Panc1 (cell line): ENCODE results near the gene SLCO6A1. TPM values are rescaled to one million over a fixed set of nuclear protein-coding genes. Genes with fewer than 3 reads are reported as not detected.

Experiments used
- ATAC-seq: fragments of 200-7000 bp; cut with Tn5 transposase; 2 replicates; pipeline ENCODE4 v1.9.1; 2020; ENCODE audit warnings: mild to moderate bottlenecking, moderate library complexity
- BruUV-seq: library from RNA; stranded (reverse); fragments of 400-500 nt; replicated peaks from 2 replicates; lab custom pipeline; 2021; lab: Mats Ljungman, UMichigan
- CTCF ChIA-PET: fragments of 300-600 bp; sonication (Branson Sonifier 250); formaldehyde crosslinking; loops from one replicate; lab custom pipeline; 2022; ENCODE audit warnings: antibody characterized with exemption; lab: Charles Lee
- POLR2A ChIA-PET: fragments of 300-600 bp; sonication (Branson Sonifier 250); formaldehyde crosslinking; loops from one replicate; lab custom pipeline; 2022; ENCODE audit warnings: antibody characterized with exemption; lab: Charles Lee
- DNase-seq: peaks from one replicate; pipeline ENCODE4 v3.0.0-alpha.2; 2010; ENCODE audit warnings: low read depth, low spot score
- H3K27ac ChIP-seq: 2 replicates; pipeline ENCODE4 v1.5.1; 2011; ENCODE audit warnings: mild to moderate bottlenecking, low read length, inconsistent platforms
- H3K27me3 ChIP-seq: fragments of 200-500 bp; sonication (Bioruptor generic); 2 replicates; pipeline ENCODE4 v1.6.0; 2014; ENCODE audit warnings: low read length, inconsistent platforms; ENCODE audit not compliant: control insufficient read depth, insufficient read depth
- H3K36me3 ChIP-seq: fragments of 200-500 bp; sonication (Bioruptor generic); 2 replicates; pipeline ENCODE4 v1.5.1; 2014; ENCODE audit warnings: inconsistent platforms, mild to moderate bottlenecking, low read length, moderate library complexity; ENCODE audit not compliant: control insufficient read depth, insufficient read depth
- H3K4me1 ChIP-seq: 2 replicates; pipeline ENCODE4 v1.5.1; 2011; ENCODE audit warnings: inconsistent platforms, mild to moderate bottlenecking, low read length, moderate library complexity; ENCODE audit not compliant: control insufficient read depth, insufficient read depth
- H3K4me3 ChIP-seq, 2 experiments: 2 replicates each; pipeline ENCODE4 v1.5.1; 2011 to 2012; ENCODE audit warnings: low read depth in 2 of 2, low read length in 2 of 2, mild to moderate bottlenecking in 2 of 2, inconsistent platforms in 1 of 2, moderate library complexity in 1 of 2
- H3K9me3 ChIP-seq: fragments of 200-500 bp; sonication (Bioruptor generic); 2 replicates; pipeline ENCODE4 v1.5.1; 2014; ENCODE audit warnings: low read depth, mild to moderate bottlenecking, inconsistent platforms, low read length, moderate library complexity; ENCODE audit not compliant: control insufficient read depth, insufficient read depth
- CTCF ChIP-seq: fragments of 450-650 bp; IDR thresholded peaks from 2 replicates; pipeline ENCODE4 v1.5.1; 2017; ENCODE audit warnings: mild to moderate bottlenecking
- POLR2AphosphoS5 ChIP-seq: IDR thresholded peaks from 2 replicates; pipeline ENCODE4 v1.6.1; 2012; ENCODE audit warnings: mild to moderate bottlenecking, low read depth, low read length, moderate library complexity
- REST ChIP-seq, 2 experiments: IDR thresholded peaks; 2 replicates each; pipeline ENCODE4 v1.6.1; 2011 to 2012; ENCODE audit warnings: low read depth in 2 of 2, control low read depth in 1 of 2, low read length in 1 of 2, mild to moderate bottlenecking in 1 of 2, moderate library complexity in 1 of 2; ENCODE audit not compliant: insufficient read depth in 1 of 2
- SIN3A ChIP-seq: IDR thresholded peaks from 2 replicates; pipeline ENCODE4 v1.6.1; 2012; ENCODE audit warnings: low read depth, mild to moderate bottlenecking, low read length, moderate library complexity, borderline replicate concordance; ENCODE audit not compliant: insufficient read depth
- TCF7L2 ChIP-seq: IDR thresholded peaks from 2 replicates; pipeline ENCODE4 v1.6.1; 2011; ENCODE audit warnings: mild to moderate bottlenecking, low read depth, low read length, inconsistent platforms
- in situ Hi-C: cut with HindIII; loops from 2 replicates; pipeline ENCODE4 v1.10.0; 2016; ENCODE audit warnings: low sequenced_read_pairs, low pct_unique_long_range_greater_than_20kb
- intact Hi-C: fragments of 100-400 bp; cut with micrococcal nuclease; formaldehyde crosslinking; loops from one replicate; pipeline ENCODE4 v1.10.0; 2022; ENCODE audit not compliant: unreplicated experiment
- total RNA-seq: library from RNA; stranded (reverse); gene quantifications from one replicate; pipeline ENCODE4 v1.2.1, GENCODE V29; 2021; ENCODE audit not compliant: unreplicated experiment

Gene SLCO6A1
- total RNA-seq, 1 experiment from 2014 or later: not detected

GRCh38 chr5:102532123-102532522, 33.3 kb upstream of the SLCO6A1 start:
- H3K4me3 ChIP-seq: no peak overlapping the region
- intact Hi-C loops (no loop called here), in situ Hi-C loops (no loop called here)
- ChIA-PET POLR2A (no interaction called here), CTCF (no interaction called here)
- no peaks in the 10 kb centered on the region for H3K9me3 ChIP-seq
- ATAC-seq (no peak), DNase-seq (no peak)
- H3K27ac ChIP-seq: no peak overlapping the region
- no peak for TF ChIP-seq SIN3A
- TF ChIP-seq CTCF: no peak
- TF ChIP-seq REST (IDR thresholded peaks at IDR 0.05; ENCODE audit: insufficient read depth in 1 of 2, low read depth in 2 of 2, low read length in 1 of 2): no peak
- TF ChIP-seq TCF7L2: no peak
- TF ChIP-seq POLR2AphosphoS5: no peak
- no peaks in the 10 kb centered on the region for H3K36me3 ChIP-seq
- no peaks in the 10 kb centered on the region for H3K4me1 ChIP-seq
- H3K27me3 ChIP-seq: no peaks in the 10 kb centered on the region; the same call in 1 of the 2 replicates
- BruUV-seq: no TSS peak

GRCh38 chr5:102531506-102531905, 32.7 kb upstream of the SLCO6A1 start:
- no peaks in the 10 kb centered on the region for H3K9me3 ChIP-seq
- H3K4me3 ChIP-seq: no peak overlapping the region
- H3K36me3 ChIP-seq: no peaks in the 10 kb centered on the region
- ChIA-PET POLR2A (no interaction called here), CTCF (no interaction called here)
- BruUV-seq: no TSS peak
- DNase-seq (no peak), ATAC-seq (no peak)
- TF ChIP-seq SIN3A (no peak), TCF7L2 (no peak), CTCF (no peak), REST (IDR thresholded peaks at IDR 0.05; ENCODE audit: insufficient read depth in 1 of 2, low read depth in 2 of 2, low read length in 1 of 2) (no peak), POLR2AphosphoS5 (no peak)
- H3K27ac ChIP-seq: no peak overlapping the region
- in situ Hi-C loops: no loop called here
- no peaks in the 10 kb centered on the region for H3K4me1 ChIP-seq
- intact Hi-C loops: no loop called here
- H3K27me3 ChIP-seq: no peaks in the 10 kb centered on the region; the same call in 1 of the 2 replicates
